HG03175 (cell line): ENCODE data around the gene VSNL1.

Experiments used
- ATAC-seq: cut with Tn5 transposase; IDR thresholded peaks from one replicate; pipeline ENCODE4 v1.9.1; 2021; ENCODE audit warnings: mild to moderate bottlenecking, moderate library complexity; ENCODE audit not compliant: unreplicated experiment

Gene VSNL1

DNA sequence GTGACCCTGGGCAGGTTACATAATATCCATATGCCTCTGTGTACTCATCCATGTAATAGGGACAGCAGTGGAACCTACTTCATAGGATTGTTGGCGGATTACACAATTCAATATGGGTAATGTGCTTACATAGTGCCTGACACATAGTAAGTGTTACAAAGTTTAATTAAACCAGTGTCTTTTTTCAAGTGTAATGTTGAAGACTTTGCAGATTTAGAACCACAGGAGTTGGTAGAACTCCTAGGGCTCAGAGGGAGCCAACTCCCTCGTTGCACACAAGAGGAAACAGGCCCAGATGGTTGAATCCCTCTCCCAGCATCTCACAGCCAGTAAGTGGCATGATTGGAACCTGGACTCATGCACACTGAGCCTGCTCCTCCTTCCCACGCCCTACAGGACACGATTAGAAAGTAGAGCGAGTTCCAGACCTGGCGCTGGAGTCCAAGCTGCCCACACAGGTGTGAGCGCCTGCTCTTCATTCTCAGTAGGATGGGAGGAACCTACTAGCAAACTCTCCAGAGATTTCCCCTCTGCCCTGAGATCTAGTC is 97.8 kb downstream of the VSNL1 start:
- no peak for ATAC-seq

DNA sequence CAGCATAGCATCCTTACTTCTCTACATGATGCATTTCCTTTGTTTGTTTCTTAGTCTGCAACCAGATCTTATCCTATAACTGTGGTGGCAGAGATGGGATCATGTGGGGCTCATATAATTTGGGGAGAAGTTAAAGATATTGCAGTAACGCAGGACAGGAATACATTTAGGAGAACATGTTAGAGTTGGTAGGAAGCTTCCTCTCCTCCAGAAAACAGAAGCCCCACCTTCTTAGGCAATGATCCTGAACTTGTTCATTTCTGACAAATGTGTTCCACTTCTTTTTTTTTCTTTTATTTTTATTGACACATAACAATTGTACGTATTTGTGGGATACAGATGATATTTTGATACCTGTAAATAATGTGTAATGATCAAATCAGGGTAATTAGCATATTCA is 99.9 kb downstream of the VSNL1 start:
- no peak for ATAC-seq

DNA sequence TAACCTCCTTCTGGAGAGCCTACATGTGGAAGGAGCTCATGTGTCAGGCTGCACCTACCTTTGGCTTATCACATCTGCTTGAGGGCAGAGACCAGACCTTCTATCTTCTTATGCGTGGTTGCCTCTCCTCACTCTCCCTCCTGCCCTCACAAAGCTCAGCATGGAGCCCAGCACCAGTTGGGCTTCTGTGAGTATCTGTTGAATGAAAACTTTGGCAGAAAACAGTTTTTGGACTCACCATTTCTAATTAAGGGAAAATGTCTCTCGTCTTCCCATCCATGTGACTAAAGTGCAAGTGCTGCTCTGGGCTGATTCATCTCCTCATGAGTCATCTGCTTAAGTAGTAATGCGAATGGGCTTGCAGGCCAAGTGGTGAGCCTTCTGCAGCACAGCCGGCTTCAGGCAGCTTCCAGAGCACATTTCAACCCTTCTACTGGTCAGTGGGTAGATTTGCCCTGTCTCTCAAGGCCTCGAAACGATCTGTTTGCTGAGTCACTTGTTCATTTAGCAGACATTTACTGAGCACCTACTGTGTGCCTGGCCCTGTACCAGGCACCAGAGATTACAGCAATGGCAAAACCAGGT is 102.6 kb downstream of the VSNL1 start:
- ATAC-seq: no peak

DNA sequence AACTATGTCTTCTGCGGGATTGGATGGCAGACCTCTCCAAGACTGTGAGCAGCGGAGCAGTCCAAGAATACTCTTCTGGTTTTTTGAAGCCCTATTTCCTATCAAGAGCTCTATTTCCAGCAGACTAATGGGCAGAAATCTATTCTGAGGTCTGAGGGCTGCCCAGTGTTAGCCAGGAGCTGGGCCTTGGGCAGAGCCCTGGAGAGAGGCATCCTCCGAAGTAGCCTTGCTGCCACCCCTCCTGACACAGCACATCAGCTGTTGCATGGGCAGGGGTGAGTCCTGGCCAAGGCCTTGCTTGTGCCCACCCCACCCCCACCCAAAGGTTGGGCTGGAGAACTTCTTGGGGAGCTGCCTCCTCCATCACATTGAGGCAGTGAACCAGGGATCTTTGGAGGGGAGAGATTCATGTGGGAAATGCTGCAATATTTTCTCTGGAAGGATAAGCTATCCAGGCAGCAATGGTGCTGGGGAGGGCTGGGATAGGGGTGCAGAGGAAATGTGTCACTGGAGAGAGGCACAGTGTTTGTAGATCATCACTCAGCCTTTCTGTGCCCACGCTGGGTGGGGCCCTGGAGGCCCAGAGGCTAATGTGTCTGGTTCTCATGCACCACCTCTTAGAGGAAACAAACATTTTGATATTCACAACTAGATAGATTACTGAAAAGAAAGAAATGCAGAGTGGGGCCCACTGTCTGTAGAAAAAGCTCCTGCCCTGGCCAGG is 104.7 kb downstream of the VSNL1 start:
- ATAC-seq: no peak

DNA sequence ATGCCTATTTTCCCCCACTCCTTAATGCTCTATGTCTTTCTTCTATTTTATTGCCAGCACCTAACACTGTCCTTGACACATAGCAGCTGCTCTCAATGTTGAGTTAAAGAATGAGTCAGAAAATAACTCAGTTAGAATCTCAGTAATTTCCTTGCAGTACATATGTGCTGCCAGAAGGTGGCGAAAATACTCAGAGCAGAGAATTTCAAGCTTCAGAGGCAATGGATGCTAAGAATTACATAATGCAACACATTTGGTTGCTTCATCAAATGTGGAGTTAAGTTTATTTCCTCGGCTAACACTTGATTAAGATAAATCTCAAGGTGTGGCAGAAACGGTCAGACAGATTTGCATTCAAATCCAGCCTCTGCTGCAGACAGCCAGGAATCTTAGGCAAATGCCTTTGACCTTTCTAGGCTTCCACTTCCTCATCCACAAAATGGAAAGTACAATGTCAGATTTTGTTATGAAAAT is 105.6 kb downstream of the VSNL1 start:
- peak; percentile 85 for ATAC-seq

DNA sequence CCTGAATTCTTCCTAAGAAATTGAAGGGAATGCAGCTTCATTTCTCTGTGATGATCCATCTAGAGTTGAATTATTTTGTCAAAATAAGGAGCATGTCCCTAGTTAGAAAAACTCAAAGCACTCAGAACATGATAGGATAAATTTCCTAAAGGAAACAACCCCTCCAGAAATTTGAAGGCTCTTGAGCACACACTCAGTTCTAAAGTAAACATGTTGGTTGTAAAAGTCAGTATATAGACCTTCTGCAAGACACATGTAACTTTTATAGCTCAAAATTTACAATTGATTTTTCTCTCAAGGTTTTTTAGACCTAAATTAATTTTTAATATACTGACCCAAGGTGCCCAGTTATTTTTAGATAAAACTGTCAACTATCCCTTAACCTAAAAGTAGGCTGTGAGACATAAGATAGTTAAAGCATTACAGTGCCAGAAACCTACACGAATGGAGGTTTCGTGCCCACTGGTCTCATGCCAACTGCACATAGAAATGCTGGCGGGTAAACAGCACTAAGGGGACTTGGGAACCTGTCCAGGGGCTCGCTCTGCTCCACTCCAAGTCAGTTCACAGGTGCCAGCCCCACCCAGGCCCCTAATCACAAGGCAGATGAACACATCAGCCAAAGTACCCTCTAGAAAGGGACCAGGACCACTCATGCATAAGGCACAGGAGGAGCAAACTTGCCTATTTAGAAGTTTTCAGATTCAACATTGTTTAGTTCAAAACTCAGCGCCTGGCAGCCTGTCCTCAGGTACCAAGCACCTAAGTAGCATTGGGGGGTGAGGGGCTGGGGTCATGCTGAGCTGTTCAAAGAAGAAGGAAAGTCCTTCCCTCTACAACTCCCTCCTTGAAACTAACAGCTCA is 106.6 kb downstream of the VSNL1 start:
- ATAC-seq: no peak

DNA sequence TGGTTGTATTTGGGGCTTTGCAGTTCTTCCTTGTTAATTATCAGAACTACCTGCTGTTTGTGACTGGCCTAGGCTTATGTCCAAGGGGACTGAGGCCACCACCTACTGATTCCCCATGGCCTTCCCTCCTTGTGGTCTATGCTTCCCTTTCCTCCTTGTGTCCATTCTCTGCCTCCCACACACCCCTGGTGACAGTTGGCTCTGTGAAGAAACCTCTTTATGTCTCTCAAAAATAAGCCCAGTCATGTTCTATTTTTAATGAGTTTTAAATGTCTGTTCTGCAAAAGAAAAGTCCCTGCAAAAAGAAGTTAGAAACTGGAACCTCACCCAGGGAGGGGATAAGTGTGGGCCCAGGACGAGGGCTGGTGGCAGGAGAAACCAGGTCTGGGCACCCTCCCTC is 108.1 kb downstream of the VSNL1 start:
- ATAC-seq: no peak

DNA sequence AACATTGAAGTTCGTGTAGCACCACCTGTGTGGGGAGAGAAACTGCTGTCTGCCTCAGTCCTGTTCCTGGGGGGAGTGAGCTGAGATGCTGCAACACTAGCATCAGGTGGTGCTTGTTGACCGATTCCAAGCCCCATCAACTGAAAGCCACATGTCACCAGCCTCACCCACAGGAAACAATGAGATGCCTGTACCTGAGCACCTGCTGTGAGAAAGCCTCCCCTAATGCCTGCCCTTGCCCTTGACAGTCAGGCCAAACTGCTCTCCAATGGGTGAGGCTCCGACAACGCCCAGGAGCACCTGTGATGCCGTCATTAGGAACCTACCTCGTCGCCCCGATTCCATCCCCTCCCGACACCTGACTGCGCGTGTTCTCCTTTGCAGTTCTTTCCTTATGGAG is 108.5 kb downstream of the VSNL1 start:
- ATAC-seq: no peak

DNA sequence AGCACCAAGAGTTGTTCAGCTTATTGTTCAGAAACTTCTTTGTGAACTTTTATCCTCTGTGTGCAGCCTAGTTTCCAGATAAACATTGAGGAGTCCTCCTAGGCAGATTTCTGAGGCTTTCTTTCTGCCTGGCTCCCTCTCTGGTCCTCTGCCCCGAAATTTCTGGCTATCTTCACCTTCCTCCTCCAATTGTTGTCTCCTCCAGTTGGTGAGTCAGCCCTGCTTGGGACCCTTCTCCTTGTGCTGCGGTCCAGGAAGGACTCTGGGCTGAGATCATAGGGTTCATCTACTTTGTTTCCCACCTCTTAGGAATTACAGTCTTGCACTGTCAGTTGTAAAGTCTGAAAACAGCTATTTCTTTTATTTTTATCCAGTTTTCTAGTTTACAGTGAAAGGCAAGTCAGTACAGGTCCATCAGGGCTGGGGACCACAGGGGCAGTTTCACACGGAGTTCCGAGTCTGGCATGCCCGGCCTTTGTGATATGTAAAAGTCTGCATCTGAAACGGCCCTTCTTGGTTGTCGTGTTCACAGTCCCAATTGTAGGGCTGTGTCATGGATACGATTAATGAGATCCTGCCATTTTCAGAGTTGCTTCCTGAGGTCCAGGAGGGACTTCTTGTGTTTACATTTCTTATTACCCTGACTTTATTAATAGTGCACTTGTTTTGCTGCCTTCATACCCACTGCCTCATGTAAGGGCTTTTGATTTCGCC is 112.3 kb downstream of the VSNL1 start:
- ATAC-seq: no peak

DNA sequence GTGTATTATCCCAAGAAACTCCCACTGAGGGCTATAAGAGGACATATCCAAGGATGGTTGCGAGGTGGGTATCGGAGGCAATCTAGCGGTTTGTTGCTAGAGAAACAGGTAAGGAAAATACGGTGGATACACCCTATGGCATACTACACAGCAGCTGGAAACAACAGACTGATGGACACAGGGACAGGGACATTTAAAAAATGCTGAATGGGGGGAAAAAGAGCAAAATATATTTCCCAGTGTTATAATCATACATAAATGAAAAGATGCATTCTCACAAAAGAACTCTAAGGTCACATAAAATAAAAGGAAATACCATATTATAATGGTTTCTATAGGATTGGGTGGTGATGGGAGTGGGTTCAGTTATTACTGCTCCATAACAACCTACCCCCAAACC is 117.3 kb downstream of the VSNL1 start:
- ATAC-seq: no peak

DNA sequence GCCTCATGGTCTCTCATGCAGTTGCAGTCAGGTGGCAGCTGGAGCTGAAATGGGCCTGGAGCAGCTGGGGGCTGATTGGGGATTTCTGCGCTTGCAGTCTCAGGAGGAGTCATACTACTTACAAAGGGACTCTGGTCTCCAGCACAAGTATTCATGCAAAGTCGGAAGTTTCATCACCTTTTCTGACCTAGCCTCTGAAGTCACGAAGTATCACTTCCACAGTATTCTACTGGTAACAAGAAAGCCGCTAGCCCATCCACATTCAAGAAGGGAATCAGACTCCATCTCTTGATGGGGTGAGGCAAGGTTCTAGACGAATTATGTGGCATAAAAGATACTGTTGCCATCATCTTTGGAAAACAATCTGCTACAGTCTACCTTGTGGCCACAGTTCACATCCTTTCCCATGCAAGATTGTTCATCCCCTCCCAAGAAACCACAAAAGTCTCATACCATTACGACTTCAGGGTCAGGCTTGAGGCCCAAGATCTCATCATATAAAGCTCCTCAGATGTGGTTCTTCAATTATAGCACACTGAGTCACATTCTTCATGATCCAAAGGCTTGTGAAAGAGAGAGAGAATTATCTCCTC is 117.9 kb downstream of the VSNL1 start:
- no peak for ATAC-seq

DNA sequence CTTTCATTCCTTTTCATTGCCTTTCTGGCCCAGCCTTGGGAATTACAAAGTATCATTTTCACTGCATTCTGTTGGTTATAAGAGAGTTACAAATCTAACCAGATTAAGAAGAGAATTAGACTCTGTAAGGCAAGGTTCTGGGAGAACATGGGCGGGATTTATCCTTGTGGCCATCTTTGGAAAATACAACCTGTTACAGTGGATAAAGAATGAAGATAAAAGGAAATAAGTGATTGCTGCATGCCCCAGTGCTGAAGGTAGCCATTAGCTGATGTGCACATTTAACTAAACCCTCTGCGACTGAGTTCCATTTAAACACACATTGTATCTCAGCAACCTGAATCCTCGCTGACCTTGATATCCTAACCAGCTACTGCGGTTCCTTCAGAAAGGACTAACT is 119.7 kb downstream of the VSNL1 start:
- no peak for ATAC-seq

DNA sequence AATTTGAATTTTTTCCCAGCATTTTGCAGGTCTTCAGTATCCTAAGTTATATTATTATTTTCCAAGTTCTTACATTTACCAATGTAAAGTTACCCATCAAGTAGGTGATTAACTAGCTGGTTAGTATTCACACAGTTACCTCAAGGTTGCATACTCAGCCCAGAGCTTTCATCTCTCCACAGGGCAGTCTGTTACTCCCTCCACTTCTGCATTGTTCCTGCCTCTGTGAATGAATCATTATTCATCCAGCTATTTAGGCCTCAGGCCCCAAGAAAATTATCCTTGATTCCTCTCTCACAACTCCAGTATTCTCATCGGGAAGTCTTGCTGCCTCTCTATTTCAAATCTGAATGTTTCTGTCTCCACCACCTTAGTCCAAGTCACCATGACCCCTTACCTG is 121.0 kb downstream of the VSNL1 start:
- no peak for ATAC-seq

DNA sequence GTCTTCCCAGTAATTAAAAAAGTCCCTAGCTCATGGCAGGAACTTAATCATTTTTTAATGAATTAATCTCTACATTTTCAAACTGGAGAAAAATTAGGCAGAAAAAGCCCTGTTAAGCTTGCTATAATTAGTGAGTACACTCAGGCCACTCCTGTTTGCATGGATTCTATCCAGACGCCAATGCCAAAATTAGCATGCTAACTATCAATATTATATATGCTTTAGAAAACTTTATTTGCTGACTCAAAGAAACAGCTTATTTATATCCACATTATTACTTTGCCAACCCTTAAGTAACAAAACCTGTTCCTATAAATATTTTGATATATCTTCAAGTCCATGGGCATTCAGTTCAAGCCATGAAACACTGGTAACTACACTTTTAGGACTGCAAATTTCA is 122.2 kb downstream of the VSNL1 start:
- ATAC-seq: no peak

DNA sequence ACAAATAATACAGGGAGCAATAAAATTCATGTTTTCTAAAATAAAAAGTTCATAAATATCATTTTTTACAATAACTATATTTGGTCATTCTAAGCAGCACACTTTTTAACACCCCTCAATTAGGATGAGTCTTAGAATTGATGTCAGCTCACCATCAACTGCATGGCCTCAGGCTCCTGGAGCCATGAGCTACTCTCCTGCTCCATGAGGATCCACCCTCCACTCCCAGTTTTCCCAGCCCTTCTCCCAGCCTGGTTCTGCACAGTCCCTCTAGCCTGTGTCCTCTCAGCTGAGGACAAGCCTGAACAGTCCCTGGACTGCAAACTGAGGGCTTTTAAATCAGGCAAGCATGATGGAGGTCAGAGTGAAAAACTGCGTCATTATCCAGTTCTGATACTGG is 124.0 kb downstream of the VSNL1 start:
- no peak for ATAC-seq

DNA sequence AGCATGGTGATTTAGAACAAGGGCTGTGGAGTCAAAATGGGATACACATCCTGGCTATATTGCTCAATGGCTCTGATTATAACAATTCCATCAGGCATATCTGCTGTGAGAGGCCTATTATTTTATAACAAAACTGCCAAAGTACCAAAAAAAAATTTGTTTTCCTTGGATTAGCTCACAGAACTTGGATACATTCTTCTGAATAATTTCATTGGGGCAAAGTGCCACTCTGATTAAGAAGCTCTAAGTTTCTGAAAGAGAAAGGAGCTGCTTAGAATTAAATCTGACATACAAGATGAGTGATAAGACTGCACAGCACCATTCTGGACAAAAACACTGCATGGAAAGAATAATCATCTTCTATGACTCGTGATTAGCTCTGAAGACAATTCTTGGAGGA is 127.4 kb downstream of the VSNL1 start:
- ATAC-seq: no peak

DNA sequence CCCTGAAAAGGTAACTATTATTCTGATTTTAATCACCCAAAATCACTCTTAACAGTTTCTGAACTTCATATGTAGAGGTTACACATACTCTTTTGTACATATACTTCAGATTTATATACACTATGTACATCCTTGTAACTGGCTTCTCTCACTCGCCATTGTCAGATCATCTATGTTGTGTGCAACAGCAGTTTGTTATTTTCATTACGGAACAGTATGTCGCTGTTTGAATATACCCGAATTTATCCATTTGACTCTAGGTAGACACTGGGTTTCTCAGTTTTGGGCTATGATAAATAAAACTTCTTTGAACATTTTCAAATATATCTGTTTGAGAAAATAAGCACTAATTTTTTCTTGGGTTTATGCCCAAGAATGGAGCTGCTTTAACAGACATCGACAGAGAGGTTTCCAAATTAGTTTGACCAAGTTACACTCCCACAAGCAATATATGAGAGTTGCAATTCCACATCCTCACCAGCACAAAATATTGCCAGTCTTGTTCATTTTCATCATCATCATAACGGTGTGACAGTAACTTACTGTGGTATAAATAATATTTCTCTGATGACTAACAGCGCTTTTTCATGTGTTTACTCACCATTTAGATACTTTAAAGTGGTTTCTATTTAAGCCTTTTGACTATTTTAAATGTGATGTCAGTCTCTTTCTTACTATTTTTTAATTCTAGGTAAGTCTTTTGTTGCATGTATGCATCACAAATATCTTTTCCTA is 132.3 kb downstream of the VSNL1 start:
- no peak for ATAC-seq

DNA sequence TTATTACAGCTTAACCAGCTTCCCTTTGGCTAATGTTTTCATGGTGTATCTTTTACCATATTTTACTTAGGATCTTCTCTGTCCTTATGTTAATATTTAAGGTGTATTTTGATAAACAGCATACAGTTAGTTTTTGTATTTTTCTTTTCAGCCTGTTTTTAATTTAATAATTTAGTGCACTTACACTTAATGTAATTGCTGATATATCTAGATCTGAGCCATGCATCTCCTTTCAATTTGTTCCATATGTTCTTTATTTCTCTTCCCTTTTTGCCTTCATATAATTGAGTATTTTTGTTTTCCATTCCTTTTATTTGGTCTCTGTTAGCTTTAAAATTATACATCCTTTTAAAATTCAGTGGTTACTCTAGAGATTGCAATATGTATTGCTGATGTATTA is 134.3 kb downstream of the VSNL1 start:
- ATAC-seq: no peak

DNA sequence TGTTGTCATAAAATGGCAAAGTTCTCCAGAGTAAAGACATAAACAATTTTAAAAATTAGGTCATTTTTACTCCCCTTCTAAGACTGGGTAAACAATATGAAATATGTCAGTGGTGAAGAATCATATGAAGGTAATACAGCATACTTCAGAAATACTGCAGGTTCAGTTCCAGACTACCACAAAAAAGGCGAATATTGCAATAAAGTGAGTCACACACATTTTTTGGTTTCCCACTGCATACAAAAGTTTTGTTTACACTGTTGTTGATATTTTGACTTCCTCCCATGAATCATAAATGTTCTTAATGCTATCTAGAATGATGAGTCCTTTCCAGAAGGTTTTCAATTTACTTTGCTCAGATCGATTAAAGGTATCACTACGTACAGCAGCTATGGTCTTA is 139.6 kb downstream of the VSNL1 start:
- no peak for ATAC-seq
